Testis (tissue), 3 donors: ENCODE measurements around the gene ENTPD2. TPM values are rescaled to one million over a fixed set of nuclear protein-coding genes. Genes with fewer than 3 reads are reported as not detected.

Experiments
- DNase-seq: peaks from one replicate; pipeline ENCODE4 v3.0.0-alpha.2; 2019
- H3K27ac ChIP-seq, 2 donors: fragments of 200-600 bp; sonication (generic); one replicate each; pipeline ENCODE4 v1.5.1; 2019
- H3K27me3 ChIP-seq: fragments of 200-600 bp; sonication (generic); one replicate; pipeline ENCODE4 v1.5.1; 2019
- H3K36me3 ChIP-seq: fragments of 200-600 bp; sonication (generic); one replicate; pipeline ENCODE4 v1.5.1; 2017; ENCODE audit warnings: low read depth; ENCODE audit errors: missing control alignments
- H3K4me1 ChIP-seq: fragments of 200-600 bp; sonication (generic); one replicate; pipeline ENCODE4 v1.5.1; 2019
- H3K4me3 ChIP-seq, 2 donors: fragments of 200-600 bp; sonication (generic); one replicate each; pipeline ENCODE4 v1.5.1; 2017 to 2019
- H3K9me3 ChIP-seq: fragments of 200-600 bp; sonication (generic); one replicate; pipeline ENCODE4 v1.5.1; 2017
- POLR2A ChIP-seq: fragments of 450-650 bp; IDR thresholded peaks from one replicate; pipeline ENCODE4 v1.6.1; 2017; ENCODE audit warnings: antibody characterized with exemption, mild to moderate bottlenecking, moderate library complexity
- WGBS, 2 donors: methylation state at CpG; one replicate each; pipeline ENCODE4 v1.1.5; 2018; 5-methylcytosine and 5-hydroxymethylcytosine counted together
- intact Hi-C: fragments of 100-400 bp; cut with DNase I; formaldehyde crosslinking; loops from one replicate; pipeline ENCODE4 v1.15.1; 2023; ENCODE audit warnings: low total_unique reads
- polyA plus RNA-seq: library from polyadenylated mRNA; stranded (reverse); fragments of 350-450 nt; fragmentation: Illumina TruSeq; extraction: RNeasy Lipid Tissue Mini Kit (QIAGEN cat#74804); gene quantifications from one replicate; pipeline ENCODE4 v1.2.3, GENCODE V29; 2014; ENCODE audit warnings: low read depth, low replicate concordance; ENCODE audit not compliant: insufficient read depth
- total RNA-seq, 2 donors: library from RNA; depleted of rRNA; stranded (reverse); fragments of >200 nt; gene quantifications; one replicate each; pipeline ENCODE4 v1.2.3, GENCODE V29; 2016
- TF ChIP-seq, protein P1 (sequence below), 3 experiments: fragments of 450-650 bp in 2 of 3; fragments of 200-600 bp in 1 of 3; sonication (generic) in 1 of 3; IDR thresholded peaks; one replicate each; pipeline ENCODE4 v1.5.1; 2016 to 2019; ENCODE audit warnings: antibody characterized with exemption in 3 of 3, mild to moderate bottlenecking in 2 of 3, moderate library complexity in 1 of 3

Gene ENTPD2
- total and polyA plus RNA-seq, 3 donors from 2014 or later = 5.7 to 9.6 (median 8.5) TPM

DNA sequence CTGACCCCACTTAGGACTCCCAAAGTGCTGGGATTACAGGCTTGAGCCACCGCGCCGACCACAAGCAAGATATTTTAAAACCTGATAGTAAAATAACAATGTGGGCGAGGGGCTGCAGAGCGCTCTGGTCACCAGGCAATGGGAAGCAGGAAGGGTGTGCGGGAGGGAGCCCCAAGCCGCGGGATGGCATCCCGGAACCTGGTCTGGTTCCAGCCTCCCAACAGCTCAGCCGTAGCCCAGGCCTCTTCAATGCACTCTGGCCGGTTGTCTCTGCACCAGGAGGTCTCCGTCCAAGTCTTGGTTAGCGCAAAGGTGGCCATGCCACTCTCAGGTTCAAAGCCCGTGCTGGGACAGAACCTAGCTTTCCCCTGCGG lies 22.8 kb upstream of the ENTPD2 start:
- TF ChIP-seq, protein P1, sequence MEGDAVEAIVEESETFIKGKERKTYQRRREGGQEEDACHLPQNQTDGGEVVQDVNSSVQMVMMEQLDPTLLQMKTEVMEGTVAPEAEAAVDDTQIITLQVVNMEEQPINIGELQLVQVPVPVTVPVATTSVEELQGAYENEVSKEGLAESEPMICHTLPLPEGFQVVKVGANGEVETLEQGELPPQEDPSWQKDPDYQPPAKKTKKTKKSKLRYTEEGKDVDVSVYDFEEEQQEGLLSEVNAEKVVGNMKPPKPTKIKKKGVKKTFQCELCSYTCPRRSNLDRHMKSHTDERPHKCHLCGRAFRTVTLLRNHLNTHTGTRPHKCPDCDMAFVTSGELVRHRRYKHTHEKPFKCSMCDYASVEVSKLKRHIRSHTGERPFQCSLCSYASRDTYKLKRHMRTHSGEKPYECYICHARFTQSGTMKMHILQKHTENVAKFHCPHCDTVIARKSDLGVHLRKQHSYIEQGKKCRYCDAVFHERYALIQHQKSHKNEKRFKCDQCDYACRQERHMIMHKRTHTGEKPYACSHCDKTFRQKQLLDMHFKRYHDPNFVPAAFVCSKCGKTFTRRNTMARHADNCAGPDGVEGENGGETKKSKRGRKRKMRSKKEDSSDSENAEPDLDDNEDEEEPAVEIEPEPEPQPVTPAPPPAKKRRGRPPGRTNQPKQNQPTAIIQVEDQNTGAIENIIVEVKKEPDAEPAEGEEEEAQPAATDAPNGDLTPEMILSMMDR (IDR thresholded peaks at IDR 0.05) = no peak
- no peak for TF ChIP-seq POLR2A
- WGBS, 2 donors = 46 to 47% methylated on average over 15 of the region's 15 CpGs
- DNase-seq = no peak
- Histone ChIP-seq H3K9me3 (no peaks in the 10 kb centered on the region), H3K27me3 (no peaks in the 10 kb centered on the region), H3K36me3 (no peaks in the 10 kb centered on the region), H3K4me3 (peak overlapping the region; percentile 43 to 56), H3K4me1 (peaks cover 17% of the 10 kb centered on the region), H3K27ac (peak overlapping the region in 1 of 2 donors; percentile 44)
- intact Hi-C loops = no loop called here

DNA sequence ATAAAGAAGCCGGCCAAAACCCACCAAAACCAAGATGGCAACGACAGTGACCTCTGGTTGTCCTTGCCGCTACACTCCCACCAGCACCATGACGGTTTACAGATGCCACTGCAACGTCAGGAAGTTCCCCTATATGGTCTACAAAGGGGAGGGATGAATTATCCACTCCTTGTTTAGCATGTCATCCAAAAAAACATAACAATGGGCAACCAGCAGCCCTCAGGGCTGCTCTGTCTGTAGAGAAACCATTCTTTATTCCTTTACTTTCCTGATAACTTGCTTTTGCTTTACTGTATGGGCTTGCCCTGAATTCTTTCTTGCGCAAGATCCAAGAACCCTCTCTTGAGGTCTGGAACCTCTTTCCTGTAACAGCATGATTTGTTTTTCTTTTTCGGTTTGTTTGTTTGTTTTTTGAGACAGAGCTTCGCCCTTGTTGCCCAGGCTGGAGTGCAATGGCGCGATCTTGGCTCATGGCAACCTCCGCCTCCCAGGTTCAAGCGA lies 21.5 kb upstream of the ENTPD2 start:
- TF ChIP-seq, protein P1 (IDR thresholded peaks at IDR 0.05) = no peak
- TF ChIP-seq POLR2A = no peak
- WGBS, 2 donors = 87 to 93% methylated on average over 12 of the region's 12 CpGs
- H3K27me3 ChIP-seq = no peaks in the 10 kb centered on the region

DNA sequence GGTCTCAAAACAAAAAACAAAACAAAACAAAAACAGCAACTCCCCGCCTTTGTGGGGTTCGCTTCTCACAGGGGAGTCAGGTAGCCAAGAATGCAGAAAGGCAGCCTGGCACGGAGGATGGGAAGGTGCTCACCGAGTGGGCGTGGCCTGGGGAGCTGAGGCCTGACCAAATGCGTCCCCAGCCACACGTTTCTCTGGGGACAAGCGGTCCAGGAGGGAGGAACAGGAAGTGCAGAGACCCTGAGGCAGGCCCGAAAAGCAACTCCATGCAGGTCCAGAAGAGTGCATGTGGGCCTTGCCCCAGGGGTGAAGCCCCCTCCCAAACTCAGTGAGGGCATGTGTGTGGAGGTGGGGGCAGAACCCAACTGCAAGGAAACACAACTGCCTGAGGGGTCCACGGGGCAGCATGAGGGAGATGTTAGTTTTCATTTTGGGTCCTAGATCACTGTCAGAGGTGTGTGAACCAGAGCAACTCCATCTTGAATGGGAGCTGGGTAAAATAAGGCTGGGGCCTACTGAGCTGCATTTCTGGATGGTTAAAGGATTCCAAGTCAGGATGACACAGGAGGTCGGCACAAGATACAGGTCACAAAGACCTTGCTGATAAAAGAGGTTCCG lies 20.9 kb upstream of the ENTPD2 start:
- H3K4me1 ChIP-seq = peaks cover 25% of the 10 kb centered on the region
- H3K9me3 ChIP-seq = no peaks in the 10 kb centered on the region
- no peaks in the 10 kb centered on the region for H3K36me3 ChIP-seq
- H3K27ac ChIP-seq = no peak overlapping the region
- WGBS, 2 donors = 81 to 85% methylated on average over 11 to 12 of the region's 12 CpGs
- no peak for DNase-seq
- no peak overlapping the region for H3K4me3 ChIP-seq
- intact Hi-C loops = no loop called here
- H3K27me3 ChIP-seq = no peaks in the 10 kb centered on the region
- TF ChIP-seq, protein P1 (IDR thresholded peaks at IDR 0.05) = no peak
- TF ChIP-seq POLR2A = no peak

More for the DNA sequence above, 21.5 kb upstream of the ENTPD2 start:
- Histone ChIP-seq H3K36me3 (no peaks in the 10 kb centered on the region), H3K27ac (no peak overlapping the region), H3K4me1 (peaks cover 25% of the 10 kb centered on the region), H3K9me3 (no peaks in the 10 kb centered on the region), H3K4me3 (no peak overlapping the region)
- intact Hi-C loops = no loop called here
- no peak for DNase-seq

DNA sequence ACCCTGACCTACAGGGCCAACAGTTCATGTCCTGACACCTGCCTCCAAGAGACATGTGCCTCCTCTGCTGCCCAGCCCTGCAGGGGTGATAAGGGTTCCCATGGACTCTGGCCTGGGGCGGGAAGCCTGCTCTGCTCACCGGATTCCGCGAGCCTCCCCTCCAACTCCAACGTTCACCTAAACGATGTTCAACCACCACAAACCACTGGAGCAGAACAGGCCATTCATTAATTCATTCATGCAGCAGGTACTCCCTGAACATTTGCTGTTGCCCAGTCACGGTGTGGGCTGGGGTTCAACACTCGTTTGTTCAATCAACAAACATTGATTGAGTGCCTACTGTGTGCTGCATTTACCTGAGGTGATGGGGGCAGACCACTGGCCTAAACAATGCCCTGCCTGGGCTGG lies 20.1 kb upstream of the ENTPD2 start:
- no peaks in the 10 kb centered on the region for H3K9me3 ChIP-seq
- H3K4me3 ChIP-seq = no peak overlapping the region
- H3K4me1 ChIP-seq = peaks cover 23% of the 10 kb centered on the region
- WGBS, 2 donors = 92% methylated on average over 8 of the region's 8 CpGs; no CpG with 5 or more reads in 1 of the 2 donors
- no peaks in the 10 kb centered on the region for H3K27me3 ChIP-seq
- TF ChIP-seq POLR2A = no peak
- TF ChIP-seq, protein P1 (IDR thresholded peaks at IDR 0.05) = no peak
- no peak for DNase-seq
- H3K36me3 ChIP-seq = no peaks in the 10 kb centered on the region
- intact Hi-C loops = no loop called here
- no peak overlapping the region for H3K27ac ChIP-seq

DNA sequence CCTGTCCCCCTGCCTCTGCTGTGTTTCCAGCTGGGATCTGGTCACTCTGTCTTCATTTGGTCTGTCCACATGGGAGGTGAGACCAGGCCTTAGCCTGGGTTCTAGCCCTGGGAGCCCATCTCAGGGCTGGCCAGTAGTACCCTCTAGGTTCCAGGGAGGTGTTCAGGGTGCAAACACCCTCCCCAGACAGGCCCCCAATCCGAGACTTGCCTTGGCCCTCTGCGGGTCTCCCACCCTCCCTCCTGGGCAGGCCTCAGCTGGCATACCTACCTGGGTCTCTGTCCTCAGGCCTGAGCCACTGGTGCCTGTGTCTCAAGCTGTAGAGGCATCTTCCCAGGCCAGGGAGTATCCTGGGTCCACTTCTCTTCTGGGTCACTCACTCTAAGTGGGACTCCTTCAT lies 17.4 kb upstream of the ENTPD2 start:
- TF ChIP-seq POLR2A = no peak
- peaks cover 8% of the 10 kb centered on the region for H3K4me1 ChIP-seq
- WGBS, 2 donors = 81% methylated on average over 2 of the region's 2 CpGs; no CpG with 5 or more reads in 1 of the 2 donors
- no peak overlapping the region for H3K4me3 ChIP-seq
- no peak for DNase-seq
- H3K27ac ChIP-seq = no peak overlapping the region
- no peaks in the 10 kb centered on the region for H3K36me3 ChIP-seq
- no peaks in the 10 kb centered on the region for H3K9me3 ChIP-seq
- intact Hi-C loops = no loop called here
- H3K27me3 ChIP-seq = no peaks in the 10 kb centered on the region
